ENCODE data around the gene RHEX. TPM values are rescaled to one million over a fixed set of nuclear protein-coding genes. Genes with fewer than 3 reads are reported as not detected.
"Not testable (repeated sequence)": the region's sequence is repeated elsewhere in the genome, so short reads cannot be mapped to it uniquely, and the experiment has no call there.

Gene RHEX
- total and polyA plus RNA-seq, 2 of the 13 experiments (the other 11 are each of a cell fraction or from before 2014, with no cell fraction given), result 1.4 to 2.7 TPM

DNA sequence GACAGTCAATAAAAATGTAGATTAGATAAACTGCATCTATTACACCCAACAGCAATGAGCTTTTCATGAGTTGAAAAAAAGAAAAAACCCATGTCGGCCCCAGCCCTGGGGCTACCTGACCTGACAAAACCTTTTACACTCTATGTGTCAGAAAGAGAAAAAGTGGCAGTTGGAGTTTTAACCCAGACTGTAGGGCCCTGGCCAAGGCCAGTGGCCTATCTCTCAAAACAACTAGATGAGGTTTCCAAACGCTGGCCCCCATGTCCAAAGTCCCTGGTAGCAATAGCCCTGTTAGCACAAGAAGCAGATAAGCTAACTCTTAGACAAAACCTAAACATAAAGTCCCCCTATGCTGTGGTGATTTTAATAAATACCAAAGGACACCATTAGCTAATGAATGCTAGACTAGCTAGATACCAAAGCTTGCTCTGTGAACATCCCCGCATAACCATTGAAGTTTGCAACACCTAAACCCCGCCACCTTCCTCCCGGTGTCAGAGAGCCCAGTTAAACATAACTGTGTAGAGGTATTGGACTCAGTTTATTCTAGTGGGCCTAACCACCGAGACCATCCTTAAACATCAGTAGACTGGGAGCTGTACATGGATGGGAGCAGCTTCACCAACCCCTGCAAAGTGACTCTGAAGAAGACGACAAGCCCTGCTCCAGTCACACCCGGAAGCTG is 2.8 kb downstream of the RHEX start (continued):
- TF ChIP-seq, protein P1, sequence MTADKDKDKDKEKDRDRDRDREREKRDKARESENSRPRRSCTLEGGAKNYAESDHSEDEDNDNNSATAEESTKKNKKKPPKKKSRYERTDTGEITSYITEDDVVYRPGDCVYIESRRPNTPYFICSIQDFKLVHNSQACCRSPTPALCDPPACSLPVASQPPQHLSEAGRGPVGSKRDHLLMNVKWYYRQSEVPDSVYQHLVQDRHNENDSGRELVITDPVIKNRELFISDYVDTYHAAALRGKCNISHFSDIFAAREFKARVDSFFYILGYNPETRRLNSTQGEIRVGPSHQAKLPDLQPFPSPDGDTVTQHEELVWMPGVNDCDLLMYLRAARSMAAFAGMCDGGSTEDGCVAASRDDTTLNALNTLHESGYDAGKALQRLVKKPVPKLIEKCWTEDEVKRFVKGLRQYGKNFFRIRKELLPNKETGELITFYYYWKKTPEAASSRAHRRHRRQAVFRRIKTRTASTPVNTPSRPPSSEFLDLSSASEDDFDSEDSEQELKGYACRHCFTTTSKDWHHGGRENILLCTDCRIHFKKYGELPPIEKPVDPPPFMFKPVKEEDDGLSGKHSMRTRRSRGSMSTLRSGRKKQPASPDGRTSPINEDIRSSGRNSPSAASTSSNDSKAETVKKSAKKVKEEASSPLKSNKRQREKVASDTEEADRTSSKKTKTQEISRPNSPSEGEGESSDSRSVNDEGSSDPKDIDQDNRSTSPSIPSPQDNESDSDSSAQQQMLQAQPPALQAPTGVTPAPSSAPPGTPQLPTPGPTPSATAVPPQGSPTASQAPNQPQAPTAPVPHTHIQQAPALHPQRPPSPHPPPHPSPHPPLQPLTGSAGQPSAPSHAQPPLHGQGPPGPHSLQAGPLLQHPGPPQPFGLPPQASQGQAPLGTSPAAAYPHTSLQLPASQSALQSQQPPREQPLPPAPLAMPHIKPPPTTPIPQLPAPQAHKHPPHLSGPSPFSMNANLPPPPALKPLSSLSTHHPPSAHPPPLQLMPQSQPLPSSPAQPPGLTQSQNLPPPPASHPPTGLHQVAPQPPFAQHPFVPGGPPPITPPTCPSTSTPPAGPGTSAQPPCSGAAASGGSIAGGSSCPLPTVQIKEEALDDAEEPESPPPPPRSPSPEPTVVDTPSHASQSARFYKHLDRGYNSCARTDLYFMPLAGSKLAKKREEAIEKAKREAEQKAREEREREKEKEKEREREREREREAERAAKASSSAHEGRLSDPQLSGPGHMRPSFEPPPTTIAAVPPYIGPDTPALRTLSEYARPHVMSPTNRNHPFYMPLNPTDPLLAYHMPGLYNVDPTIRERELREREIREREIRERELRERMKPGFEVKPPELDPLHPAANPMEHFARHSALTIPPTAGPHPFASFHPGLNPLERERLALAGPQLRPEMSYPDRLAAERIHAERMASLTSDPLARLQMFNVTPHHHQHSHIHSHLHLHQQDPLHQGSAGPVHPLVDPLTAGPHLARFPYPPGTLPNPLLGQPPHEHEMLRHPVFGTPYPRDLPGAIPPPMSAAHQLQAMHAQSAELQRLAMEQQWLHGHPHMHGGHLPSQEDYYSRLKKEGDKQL (CRISPR knock-in tag; IDR thresholded peaks at IDR 0.05; ENCODE audit: low read depth), result peak; percentile 73
- TF ChIP-seq, protein P2, sequence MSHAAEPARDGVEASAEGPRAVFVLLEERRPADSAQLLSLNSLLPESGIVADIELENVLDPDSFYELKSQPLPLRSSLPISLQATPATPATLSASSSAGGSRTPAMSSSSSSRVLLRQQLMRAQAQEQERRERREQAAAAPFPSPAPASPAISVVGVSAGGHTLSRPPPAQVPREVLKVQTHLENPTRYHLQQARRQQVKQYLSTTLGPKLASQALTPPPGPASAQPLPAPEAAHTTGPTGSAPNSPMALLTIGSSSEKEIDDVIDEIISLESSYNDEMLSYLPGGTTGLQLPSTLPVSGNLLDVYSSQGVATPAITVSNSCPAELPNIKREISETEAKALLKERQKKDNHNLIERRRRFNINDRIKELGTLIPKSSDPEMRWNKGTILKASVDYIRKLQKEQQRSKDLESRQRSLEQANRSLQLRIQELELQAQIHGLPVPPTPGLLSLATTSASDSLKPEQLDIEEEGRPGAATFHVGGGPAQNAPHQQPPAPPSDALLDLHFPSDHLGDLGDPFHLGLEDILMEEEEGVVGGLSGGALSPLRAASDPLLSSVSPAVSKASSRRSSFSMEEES (CRISPR knock-in tag; IDR thresholded peaks at IDR 0.05), result peak; percentile 13; the same call in 1 of the 2 replicates
- TF ChIP-seq ZNF772 (CRISPR knock-in tag; IDR thresholded peaks at IDR 0.05) (0 out of 2 replicates have a peak, but pooled peaks have one; percentile 61), CREM (IDR thresholded peaks at IDR 0.05) (peak; percentile 80), RFXANK (CRISPR knock-in tag; IDR thresholded peaks at IDR 0.05) (peak; percentile 27; the same call in 1 of the 2 replicates), GATA4 (IDR thresholded peaks at IDR 0.05; ENCODE audit: borderline replicate concordance, low read depth) (peak; percentile 54; the same call in 1 of the 2 replicates), ZFP37 (CRISPR knock-in tag; IDR thresholded peaks at IDR 0.05; ENCODE audit: borderline replicate concordance) (peak; percentile 66; the same call in 1 of the 2 replicates), ZHX2 (CRISPR knock-in tag; IDR thresholded peaks at IDR 0.05; ENCODE audit: borderline replicate concordance) (peak; percentile 85; the same call in 1 of the 2 replicates)
- not testable (repeated sequence) for TF ChIP-seq CREM (CRISPR knock-in tag; IDR thresholded peaks at IDR 0.05); ZHX2 (IDR thresholded peaks at IDR 0.05; ENCODE audit: low read depth)
- TF ChIP-seq, protein P3, sequence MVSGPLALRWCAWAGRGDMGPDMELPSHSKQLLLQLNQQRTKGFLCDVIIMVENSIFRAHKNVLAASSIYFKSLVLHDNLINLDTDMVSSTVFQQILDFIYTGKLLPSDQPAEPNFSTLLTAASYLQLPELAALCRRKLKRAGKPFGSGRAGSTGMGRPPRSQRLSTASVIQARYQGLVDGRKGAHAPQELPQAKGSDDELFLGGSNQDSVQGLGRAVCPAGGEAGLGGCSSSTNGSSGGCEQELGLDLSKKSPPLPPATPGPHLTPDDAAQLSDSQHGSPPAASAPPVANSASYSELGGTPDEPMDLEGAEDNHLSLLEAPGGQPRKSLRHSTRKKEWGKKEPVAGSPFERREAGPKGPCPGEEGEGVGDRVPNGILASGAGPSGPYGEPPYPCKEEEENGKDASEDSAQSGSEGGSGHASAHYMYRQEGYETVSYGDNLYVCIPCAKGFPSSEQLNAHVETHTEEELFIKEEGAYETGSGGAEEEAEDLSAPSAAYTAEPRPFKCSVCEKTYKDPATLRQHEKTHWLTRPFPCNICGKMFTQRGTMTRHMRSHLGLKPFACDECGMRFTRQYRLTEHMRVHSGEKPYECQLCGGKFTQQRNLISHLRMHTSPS (CRISPR knock-in tag; IDR thresholded peaks at IDR 0.05; ENCODE audit: low read depth), result 0 out of 2 replicates have a peak, but pooled peaks have one; percentile 41
- TF ChIP-seq, protein P4, sequence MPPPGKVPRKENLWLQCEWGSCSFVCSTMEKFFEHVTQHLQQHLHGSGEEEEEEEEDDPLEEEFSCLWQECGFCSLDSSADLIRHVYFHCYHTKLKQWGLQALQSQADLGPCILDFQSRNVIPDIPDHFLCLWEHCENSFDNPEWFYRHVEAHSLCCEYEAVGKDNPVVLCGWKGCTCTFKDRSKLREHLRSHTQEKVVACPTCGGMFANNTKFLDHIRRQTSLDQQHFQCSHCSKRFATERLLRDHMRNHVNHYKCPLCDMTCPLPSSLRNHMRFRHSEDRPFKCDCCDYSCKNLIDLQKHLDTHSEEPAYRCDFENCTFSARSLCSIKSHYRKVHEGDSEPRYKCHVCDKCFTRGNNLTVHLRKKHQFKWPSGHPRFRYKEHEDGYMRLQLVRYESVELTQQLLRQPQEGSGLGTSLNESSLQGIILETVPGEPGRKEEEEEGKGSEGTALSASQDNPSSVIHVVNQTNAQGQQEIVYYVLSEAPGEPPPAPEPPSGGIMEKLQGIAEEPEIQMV (CRISPR knock-in tag; IDR thresholded peaks at IDR 0.05; ENCODE audit: low read depth), result peak; percentile 70; the same call in 1 of the 2 replicates

All from HepG2 (cell line).